CD14-positive monocyte (primary cell): ENCODE measurements around the gene NDUFS6. TPM values are rescaled to one million over a fixed set of nuclear protein-coding genes. Genes with fewer than 3 reads are reported as not detected.

Source experiments
- DNase-seq, 3 donors: peaks; one replicate each; pipeline ENCODE4 v3.0.0-alpha.2; 2011 to 2022
- H2AFZ ChIP-seq: 2 replicates; pipeline ENCODE4 v1.6.0; 2012; ENCODE audit warnings: mild to moderate bottlenecking, low read depth, low read length, inconsistent platforms; ENCODE audit not compliant: insufficient read depth, poor library complexity, severe bottlenecking
- H3K27ac ChIP-seq, 2 donors: 1 replicate in 1 of 2; 2 replicates in 1 of 2; pipeline ENCODE4 v1.5.1; 2012 to 2013; ENCODE audit warnings: low read length in 2 of 2, control low read depth in 1 of 2, inconsistent platforms in 1 of 2, low read depth in 1 of 2, mild to moderate bottlenecking in 1 of 2
- H3K27me3 ChIP-seq, 2 donors: one replicate each; pipeline versions ENCODE4 v1.6.0 to v1.6.1; 2011 to 2013; ENCODE audit warnings: low read length in 2 of 2; ENCODE audit not compliant: control insufficient read depth in 2 of 2, insufficient read depth in 2 of 2
- H3K36me3 ChIP-seq, 2 donors: replicated peaks in 1 of 2; 1 replicate in 1 of 2; 2 replicates in 1 of 2; pipeline versions ENCODE4 v1.5.1 to v1.6.1; 2012 to 2013; ENCODE audit warnings: low read length in 2 of 2, control low read depth in 1 of 2, inconsistent platforms in 1 of 2, mild to moderate bottlenecking in 1 of 2; ENCODE audit not compliant: insufficient read depth in 2 of 2, control insufficient read depth in 1 of 2
- H3K4me1 ChIP-seq, 2 donors: 1 replicate in 1 of 2; 2 replicates in 1 of 2; pipeline versions ENCODE4 v1.5.1 to v1.6.1; 2012 to 2013; ENCODE audit warnings: low read length in 2 of 2, control low read depth in 1 of 2, inconsistent platforms in 1 of 2, mild to moderate bottlenecking in 1 of 2, moderate library complexity in 1 of 2; ENCODE audit not compliant: insufficient read depth in 2 of 2, control insufficient read depth in 1 of 2
- H3K4me2 ChIP-seq: replicated peaks from 2 replicates; pipeline ENCODE3; 2012; ENCODE audit warnings: low read length, moderate library complexity, mild to moderate bottlenecking; ENCODE audit not compliant: poor library complexity, severe bottlenecking; ENCODE audit errors: extremely low read depth
- H3K4me3 ChIP-seq, 3 experiments: fragments of 200-600 bp in 1 of 3; sonication (generic) in 1 of 3; replicated peaks in 1 of 3; 1 replicate in 2 of 3; 2 replicates in 1 of 3; pipeline ENCODE4 v1.5.1; 2011 to 2013; ENCODE audit warnings: low read length in 3 of 3, mild to moderate bottlenecking in 3 of 3, control low read depth in 2 of 3, low read depth in 2 of 3, inconsistent platforms in 1 of 3, moderate library complexity in 1 of 3
- H3K79me2 ChIP-seq: 2 replicates; pipeline ENCODE4 v1.6.0; 2012; ENCODE audit warnings: mild to moderate bottlenecking, control low read depth, inconsistent platforms, low read length, moderate library complexity; ENCODE audit not compliant: insufficient read depth
- H3K9ac ChIP-seq: 2 replicates; pipeline ENCODE4 v1.6.0; 2017; ENCODE audit warnings: low read length, mild to moderate bottlenecking; ENCODE audit not compliant: insufficient read depth, poor library complexity, severe bottlenecking
- H3K9me3 ChIP-seq, 2 donors: replicated peaks in 1 of 2; 1 replicate in 1 of 2; 2 replicates in 1 of 2; pipeline versions ENCODE4 v1.5.1 to v1.6.1; 2012 to 2013; ENCODE audit warnings: low read length in 2 of 2, control low read depth in 1 of 2; ENCODE audit not compliant: control insufficient read depth in 1 of 2, insufficient read depth in 1 of 2
- H4K20me1 ChIP-seq: 2 replicates; pipeline ENCODE4 v1.6.0; 2012; ENCODE audit warnings: mild to moderate bottlenecking, low read length, control low read depth, moderate library complexity; ENCODE audit not compliant: insufficient read depth
- H3K27ac Mint-ChIP-seq, 7 donors: one replicate each; pipeline ENCODE4 v1.8.0; 2020; ENCODE audit warnings: mild to moderate bottlenecking in 7 of 7, mixed read lengths in 7 of 7, moderate library complexity in 6 of 7, inconsistent platforms in 2 of 7
- H3K27me3 Mint-ChIP-seq, 3 donors: one replicate each; pipeline ENCODE4 v1.8.0; 2021 to 2022; ENCODE audit warnings: low read depth in 3 of 3, mild to moderate bottlenecking in 3 of 3, mixed read lengths in 3 of 3, moderate library complexity in 3 of 3, inconsistent platforms in 1 of 3
- H3K36me3 Mint-ChIP-seq, 2 donors: one replicate each; pipeline ENCODE4 v1.8.0; 2020; ENCODE audit warnings: mixed read lengths in 2 of 2, inconsistent platforms in 1 of 2, mild to moderate bottlenecking in 1 of 2
- H3K4me1 Mint-ChIP-seq: one replicate; pipeline ENCODE4 v1.8.0; 2020; ENCODE audit warnings: mild to moderate bottlenecking, mixed read lengths
- H3K4me3 Mint-ChIP-seq, 2 donors: one replicate each; pipeline ENCODE4 v1.8.0; 2020; ENCODE audit warnings: mild to moderate bottlenecking in 2 of 2, mixed read lengths in 2 of 2, moderate library complexity in 1 of 2
- H3K9me3 Mint-ChIP-seq, 7 donors: one replicate each; pipeline ENCODE4 v1.8.0; 2020 to 2022; ENCODE audit warnings: mixed read lengths in 7 of 7, mild to moderate bottlenecking in 6 of 7, moderate library complexity in 6 of 7, inconsistent platforms in 2 of 7
- WGBS: methylation state at CpG from one replicate; pipeline ENCODE4 v1.1.5; 2013; ENCODE audit warnings: missing lambda C conversion rate; ENCODE audit not compliant: insufficient coverage; 5-methylcytosine and 5-hydroxymethylcytosine counted together
- intact Hi-C, 2 donors: fragments of 100-400 bp; cut with micrococcal nuclease; formaldehyde crosslinking; loops; one replicate each; pipeline versions ENCODE4 v1.15.0 to v1.15.1; 2023
- polyA plus RNA-seq, 3 donors: library from polyadenylated mRNA; depleted of rRNA in 1 of 3; unstranded in 2 of 3; stranded (reverse) in 1 of 3; fragments of 300-500 nt in 2 of 3; fragments of >200 nt in 1 of 3; fragmentation: Illumina TruSeq in 2 of 3; gene quantifications; 1 replicate in 2 of 3; 2 replicates in 1 of 3; pipeline ENCODE4 v1.2.3, GENCODE V29; 2012 to 2021
- TF ChIP-seq, protein P1 (sequence below): fragments of 200-600 bp; IDR thresholded peaks from one replicate; pipeline ENCODE4 v1.8.0; 2022; ENCODE audit warnings: antibody characterized with exemption, mild to moderate bottlenecking

Gene NDUFS6
- polyA plus RNA-seq, 3 donors = 20.5 to 62.3 (median 62.2) TPM

DNA sequence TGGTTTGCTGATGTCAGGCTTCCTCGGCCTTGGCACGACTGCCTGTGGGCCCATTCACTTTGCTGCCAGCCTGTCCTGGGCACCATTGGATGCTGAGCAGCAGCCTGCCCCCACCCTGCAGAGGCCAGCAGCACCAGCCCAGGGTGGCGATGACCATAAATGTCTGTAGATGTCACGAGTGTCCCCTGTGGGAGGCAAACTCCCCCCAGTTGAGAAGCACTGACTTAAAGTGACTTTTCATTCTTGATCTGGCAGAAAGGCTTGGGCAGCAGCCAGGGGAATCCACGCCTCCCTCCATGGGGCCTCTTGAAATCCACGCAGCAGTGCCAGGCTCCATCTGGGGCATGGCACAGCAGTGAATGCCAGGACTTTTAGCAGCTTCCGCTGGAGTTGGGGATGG lies 59.7 kb downstream of the NDUFS6 start:
- H3K9me3 ChIP-seq = peaks cover 0 to 5% of the 10 kb centered on the region in 2 donors
- peaks cover 0 to 1% of the 10 kb centered on the region in 2 donors for H3K27me3 ChIP-seq
- no peak overlapping the region for H3K4me2 ChIP-seq
- no peaks in the 10 kb centered on the region for H3K79me2 ChIP-seq
- TF ChIP-seq, protein P1, sequence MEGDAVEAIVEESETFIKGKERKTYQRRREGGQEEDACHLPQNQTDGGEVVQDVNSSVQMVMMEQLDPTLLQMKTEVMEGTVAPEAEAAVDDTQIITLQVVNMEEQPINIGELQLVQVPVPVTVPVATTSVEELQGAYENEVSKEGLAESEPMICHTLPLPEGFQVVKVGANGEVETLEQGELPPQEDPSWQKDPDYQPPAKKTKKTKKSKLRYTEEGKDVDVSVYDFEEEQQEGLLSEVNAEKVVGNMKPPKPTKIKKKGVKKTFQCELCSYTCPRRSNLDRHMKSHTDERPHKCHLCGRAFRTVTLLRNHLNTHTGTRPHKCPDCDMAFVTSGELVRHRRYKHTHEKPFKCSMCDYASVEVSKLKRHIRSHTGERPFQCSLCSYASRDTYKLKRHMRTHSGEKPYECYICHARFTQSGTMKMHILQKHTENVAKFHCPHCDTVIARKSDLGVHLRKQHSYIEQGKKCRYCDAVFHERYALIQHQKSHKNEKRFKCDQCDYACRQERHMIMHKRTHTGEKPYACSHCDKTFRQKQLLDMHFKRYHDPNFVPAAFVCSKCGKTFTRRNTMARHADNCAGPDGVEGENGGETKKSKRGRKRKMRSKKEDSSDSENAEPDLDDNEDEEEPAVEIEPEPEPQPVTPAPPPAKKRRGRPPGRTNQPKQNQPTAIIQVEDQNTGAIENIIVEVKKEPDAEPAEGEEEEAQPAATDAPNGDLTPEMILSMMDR = no peak
- H3K4me1 ChIP-seq = no peaks in the 10 kb centered on the region
- 90% methylated on average over 5 of the region's 7 CpGs for whole genome bisulfite sequencing
- H3K4me3 ChIP-seq = no peak overlapping the region
- Mint-ChIP-seq H3K9me3 (peaks cover 2 to 8% (median 3%) of the 10 kb centered on the region in 7 donors), H3K4me1 (no peaks in the 10 kb centered on the region), H3K36me3 (no peaks in the 10 kb centered on the region), H3K27ac (no peak overlapping the region), H3K27me3 (peaks cover 9 to 35% (median 17%) of the 10 kb centered on the region in 3 donors), H3K4me3 (no peak overlapping the region)
- H4K20me1 ChIP-seq = no peaks in the 10 kb centered on the region
- no peak overlapping the region for H2AFZ ChIP-seq
- H3K36me3 ChIP-seq = no peaks in the 10 kb centered on the region
- no peak overlapping the region for H3K27ac ChIP-seq
- DNase-seq = no peak
- no peak overlapping the region for H3K9ac ChIP-seq
- intact Hi-C loops = no loop called here

DNA sequence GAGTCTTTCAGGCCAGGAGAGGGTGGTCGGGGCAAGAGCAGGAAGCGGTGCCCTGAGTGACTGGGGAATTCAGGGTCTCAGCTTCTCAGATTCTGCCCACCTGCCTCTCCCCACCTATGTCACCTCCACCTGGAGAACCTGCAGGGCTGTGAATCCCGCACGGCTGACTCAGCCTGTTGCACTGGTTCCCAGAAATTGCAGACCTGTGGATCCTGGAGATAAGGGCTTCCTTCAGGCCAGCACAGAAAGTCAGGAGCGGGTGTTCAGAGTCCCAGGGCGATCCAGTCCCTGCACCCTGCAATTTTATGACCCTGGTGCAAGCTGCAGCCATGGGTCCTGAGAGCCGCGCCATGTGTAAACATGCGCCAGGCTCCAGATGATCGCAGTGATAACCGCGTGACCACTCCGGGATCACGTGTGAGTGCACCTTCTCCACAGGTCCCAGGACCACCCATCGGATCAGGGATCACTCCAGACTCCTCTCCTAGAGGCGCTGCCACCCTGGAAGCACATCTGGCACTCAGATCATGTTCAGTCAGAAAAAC lies 63.8 kb downstream of the NDUFS6 start:
- 92% methylated on average over 14 of the region's 16 CpGs for WGBS
- H3K27me3 ChIP-seq = peaks cover 0 to 25% of the 10 kb centered on the region in 2 donors
- no peak overlapping the region for H3K4me3 ChIP-seq
- H3K79me2 ChIP-seq = no peaks in the 10 kb centered on the region
- H3K9ac ChIP-seq = no peak overlapping the region
- Mint-ChIP-seq H3K27me3 (peaks cover 25 to 47% (median 33%) of the 10 kb centered on the region in 3 donors), H3K36me3 (no peaks in the 10 kb centered on the region), H3K9me3 (peaks cover 0 to 3% (median 0%) of the 10 kb centered on the region in 7 donors), H3K27ac (no peak overlapping the region), H3K4me3 (no peak overlapping the region), H3K4me1 (no peaks in the 10 kb centered on the region)
- H3K27ac ChIP-seq = no peak overlapping the region
- no peaks in the 10 kb centered on the region for H4K20me1 ChIP-seq
- no peaks in the 10 kb centered on the region for H3K4me1 ChIP-seq
- intact Hi-C loops = no loop called here
- H2AFZ ChIP-seq = no peak overlapping the region
- no peaks in the 10 kb centered on the region for H3K36me3 ChIP-seq
- H3K9me3 ChIP-seq = peaks cover 2 to 4% of the 10 kb centered on the region in 2 donors
- TF ChIP-seq, protein P1 = no peak
- no peak overlapping the region for H3K4me2 ChIP-seq
- no peak for DNase-seq
